Measurements from ENCODE around the gene PREX1. TPM values are rescaled to one million over a fixed set of nuclear protein-coding genes. Genes with fewer than 3 reads are reported as not detected.
"Not testable (repeated sequence)": the region's sequence is repeated elsewhere in the genome, so short reads cannot be mapped to it uniquely, and the experiment has no call there.

PREX1 gene
- total and polyA plus RNA-seq, 9 donors, result 3.8 to 13.6 (median 6.7) TPM

DNA sequence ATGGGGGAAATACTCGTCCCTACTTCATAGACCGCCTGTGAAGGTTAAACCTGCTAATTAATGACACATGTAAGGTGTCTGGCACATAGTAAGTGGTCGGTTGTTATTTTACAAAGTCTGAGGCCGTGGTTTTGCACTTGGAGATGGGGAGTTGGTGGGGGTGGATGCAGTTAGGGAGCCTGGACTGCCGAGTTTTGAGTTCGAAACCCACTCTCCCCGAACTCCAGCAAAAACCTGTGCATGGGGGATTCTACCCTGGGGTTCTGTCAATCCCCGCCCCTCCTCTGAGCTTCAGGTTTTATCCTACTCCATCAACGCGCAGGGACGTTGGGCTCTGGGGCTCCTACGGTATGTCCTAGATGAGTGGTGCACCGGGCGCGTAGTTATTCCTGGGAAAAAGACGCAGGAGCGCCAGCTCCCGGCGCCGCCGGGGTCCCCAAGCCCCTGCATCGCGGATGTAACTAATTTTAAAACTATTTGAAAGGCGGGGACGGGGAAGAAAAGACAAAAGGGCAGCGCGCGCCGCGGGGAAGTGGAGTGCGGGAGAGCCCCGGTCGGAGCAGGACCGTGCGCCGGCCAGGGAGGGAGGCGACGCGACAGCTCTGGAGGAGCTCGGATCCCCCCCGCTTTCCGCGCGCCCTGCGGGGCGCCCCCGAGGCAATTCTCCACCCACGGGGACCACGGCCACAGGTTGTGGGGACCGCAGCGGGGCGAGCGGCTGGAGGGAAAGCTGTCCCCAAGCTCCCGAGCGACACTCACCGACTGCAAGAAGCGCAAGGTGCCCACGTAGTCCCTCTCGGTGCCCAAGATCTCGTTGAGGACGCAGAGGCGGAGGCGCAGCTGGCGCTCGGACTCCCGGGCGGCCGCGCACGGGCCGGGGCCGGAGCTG is 672 bp downstream of the PREX1 start:
- intact Hi-C loops (cut with DNase I), result no loop called here
- H3K9me3 ChIP-seq, result no peaks in the 10 kb centered on the region
- H3K36me3 ChIP-seq, result no peaks in the 10 kb centered on the region
- no peak overlapping the region for H3K27ac ChIP-seq
- peak overlapping the region; percentile 32 for H3K4me3 ChIP-seq
- no peaks in the 10 kb centered on the region for H3K27me3 ChIP-seq
- TF ChIP-seq POLR2A (IDR thresholded peaks at IDR 0.05) (no peak), EP300 (IDR thresholded peaks at IDR 0.05) (no peak)
- TF ChIP-seq, protein P1, sequence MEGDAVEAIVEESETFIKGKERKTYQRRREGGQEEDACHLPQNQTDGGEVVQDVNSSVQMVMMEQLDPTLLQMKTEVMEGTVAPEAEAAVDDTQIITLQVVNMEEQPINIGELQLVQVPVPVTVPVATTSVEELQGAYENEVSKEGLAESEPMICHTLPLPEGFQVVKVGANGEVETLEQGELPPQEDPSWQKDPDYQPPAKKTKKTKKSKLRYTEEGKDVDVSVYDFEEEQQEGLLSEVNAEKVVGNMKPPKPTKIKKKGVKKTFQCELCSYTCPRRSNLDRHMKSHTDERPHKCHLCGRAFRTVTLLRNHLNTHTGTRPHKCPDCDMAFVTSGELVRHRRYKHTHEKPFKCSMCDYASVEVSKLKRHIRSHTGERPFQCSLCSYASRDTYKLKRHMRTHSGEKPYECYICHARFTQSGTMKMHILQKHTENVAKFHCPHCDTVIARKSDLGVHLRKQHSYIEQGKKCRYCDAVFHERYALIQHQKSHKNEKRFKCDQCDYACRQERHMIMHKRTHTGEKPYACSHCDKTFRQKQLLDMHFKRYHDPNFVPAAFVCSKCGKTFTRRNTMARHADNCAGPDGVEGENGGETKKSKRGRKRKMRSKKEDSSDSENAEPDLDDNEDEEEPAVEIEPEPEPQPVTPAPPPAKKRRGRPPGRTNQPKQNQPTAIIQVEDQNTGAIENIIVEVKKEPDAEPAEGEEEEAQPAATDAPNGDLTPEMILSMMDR (IDR thresholded peaks at IDR 0.05), result no peak
- WGBS, 3 donors, result 6 to 8% (median 8%) methylated on average over 51 to 72 of the region's 72 CpGs
- H3K4me1 ChIP-seq (ENCODE audit: insufficient read depth), result peaks cover 3% of the 10 kb centered on the region
- DNase-seq, result peak in 1 of 5 donors; percentile 27

DNA sequence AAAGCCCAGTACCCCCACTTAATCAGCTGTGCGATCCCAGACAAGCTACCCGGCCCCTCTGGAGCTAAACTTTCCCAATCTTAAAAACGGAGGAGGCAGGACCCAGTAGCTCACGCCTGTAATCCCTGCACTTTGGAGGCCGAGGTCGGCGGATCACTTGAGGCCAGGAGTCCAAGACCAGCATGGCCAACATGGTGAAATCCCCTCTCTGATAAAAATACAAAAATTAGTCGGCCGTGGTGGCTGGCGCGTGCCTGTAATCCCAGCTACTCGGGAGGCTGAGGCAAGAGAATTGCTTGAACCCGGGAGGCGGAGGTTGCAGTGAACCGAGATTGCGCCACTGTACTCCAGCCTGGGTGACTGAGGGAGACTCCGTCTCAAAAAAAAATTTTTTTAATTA is 1.3 kb downstream of the PREX1 start:
- intact Hi-C loops (cut with DNase I); H3K27ac ChIP-seq; H3K27me3 ChIP-seq; H3K9me3 ChIP-seq; H3K4me1 ChIP-seq (ENCODE audit: insufficient read depth); H3K36me3 ChIP-seq; DNase-seq: not testable (repeated sequence)
- WGBS, 3 donors, result 65 to 75% (median 67%) methylated on average over 17 of the region's 17 CpGs
- H3K4me3 ChIP-seq, result peak overlapping the region; percentile 32

DNA sequence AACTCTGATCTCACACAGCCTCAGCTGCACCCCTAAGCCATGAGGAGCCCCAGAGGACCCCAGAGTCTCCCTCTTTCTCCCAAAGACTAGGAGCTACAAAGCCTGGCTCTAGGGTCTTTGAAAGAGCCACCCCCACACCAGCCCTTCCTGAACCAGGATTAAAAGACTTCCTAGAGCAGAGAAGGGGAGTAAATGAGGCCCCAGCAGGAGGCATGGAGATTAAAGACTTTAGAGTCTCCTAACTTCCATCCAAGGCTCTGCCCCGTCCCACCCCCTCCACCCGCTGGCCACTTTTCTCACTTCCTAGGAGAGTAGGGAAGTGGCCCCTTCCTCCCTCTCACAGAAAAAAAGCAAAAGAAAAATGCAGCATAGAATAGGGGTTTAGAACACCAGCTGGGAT is 1.7 kb downstream of the PREX1 start:
- no peaks in the 10 kb centered on the region for H3K9me3 ChIP-seq
- WGBS, 3 donors, result 57 to 77% (median 65%) methylated on average over 2 of the region's 2 CpGs
- intact Hi-C loops (cut with DNase I), result no loop called here
- no peak overlapping the region for H3K27ac ChIP-seq
- peaks cover 3% of the 10 kb centered on the region for H3K4me1 ChIP-seq (ENCODE audit: insufficient read depth)
- no peak for TF ChIP-seq EP300 (IDR thresholded peaks at IDR 0.05)
- DNase-seq, result no peak
- H3K36me3 ChIP-seq, result no peaks in the 10 kb centered on the region
- H3K4me3 ChIP-seq, result no peak overlapping the region
- H3K27me3 ChIP-seq, result no peaks in the 10 kb centered on the region

DNA sequence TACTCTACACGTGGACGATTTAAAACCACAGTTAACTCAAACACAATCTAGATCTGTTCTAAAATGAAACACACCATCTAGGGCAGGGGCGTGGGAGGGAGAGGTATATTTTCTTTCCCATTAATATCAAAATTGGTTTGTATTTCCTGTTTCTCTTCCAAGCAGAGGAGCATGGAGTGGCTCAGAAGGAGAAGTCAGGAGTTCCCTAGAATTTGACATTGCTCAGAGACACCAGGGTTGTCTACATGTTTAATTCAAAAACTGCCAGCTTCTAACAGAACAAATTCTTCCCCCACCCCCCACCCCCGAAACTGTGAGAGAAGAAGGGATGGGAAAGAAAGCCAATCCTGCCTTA is 2.3 kb downstream of the PREX1 start:
- 52 to 61% (median 52%) methylated on average over 4 of the region's 4 CpGs for WGBS, 3 donors
- intact Hi-C loops (cut with DNase I), result no loop called here
- DNase-seq, result no peak
- no peaks in the 10 kb centered on the region for H3K9me3 ChIP-seq
- H3K27ac ChIP-seq, result no peak overlapping the region
- no peaks in the 10 kb centered on the region for H3K27me3 ChIP-seq
- no peaks in the 10 kb centered on the region for H3K36me3 ChIP-seq
- no peak overlapping the region for H3K4me3 ChIP-seq
- H3K4me1 ChIP-seq (ENCODE audit: insufficient read depth), result peaks cover 3% of the 10 kb centered on the region
- TF ChIP-seq POLR2A (IDR thresholded peaks at IDR 0.05) (no peak), EP300 (IDR thresholded peaks at IDR 0.05) (no peak)
- TF ChIP-seq, protein P1 (IDR thresholded peaks at IDR 0.05), result no peak

DNA sequence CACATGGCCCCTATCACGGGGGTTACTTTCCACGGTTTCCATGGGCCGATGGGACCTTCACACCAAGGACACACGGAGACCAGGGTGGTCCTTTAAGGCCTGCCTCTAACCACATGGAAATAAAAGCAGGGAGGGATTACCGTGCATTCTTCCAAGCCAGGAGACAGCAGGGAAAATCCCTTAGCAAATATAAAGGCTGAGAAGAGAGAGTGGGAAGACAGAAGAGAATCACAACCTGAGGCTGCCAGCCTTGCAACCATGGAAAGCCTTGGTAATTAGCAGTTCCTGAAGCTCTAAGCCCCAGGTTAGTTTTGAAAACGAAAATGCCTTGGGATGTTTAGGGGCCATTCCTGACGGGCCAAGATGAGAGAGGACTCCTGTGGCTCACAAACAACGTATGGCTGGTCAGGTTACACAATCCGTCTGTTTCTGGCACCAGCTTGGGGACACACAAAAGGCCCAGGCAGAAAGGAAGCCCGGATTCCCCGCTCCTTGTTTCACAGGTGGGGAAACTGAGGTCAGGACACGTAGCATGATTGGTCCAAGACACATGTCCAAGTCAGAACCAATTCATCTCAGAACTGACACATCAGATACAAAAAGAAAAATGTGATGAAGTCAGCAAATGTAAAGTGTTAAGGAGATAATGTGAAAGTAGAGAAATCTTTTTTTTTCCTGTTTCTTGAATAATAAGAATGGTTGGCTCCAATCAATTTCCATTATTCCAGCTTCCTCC is 2.8 kb downstream of the PREX1 start:
- 35 to 45% (median 41%) methylated on average over 12 of the region's 12 CpGs for WGBS, 3 donors
- intact Hi-C loops (cut with DNase I), result no loop called here

More for the DNA sequence above, 2.8 kb downstream of the PREX1 start:
- no peaks in the 10 kb centered on the region for H3K9me3 ChIP-seq
- H3K36me3 ChIP-seq, result no peaks in the 10 kb centered on the region
- H3K27me3 ChIP-seq, result no peaks in the 10 kb centered on the region
- H3K27ac ChIP-seq, result no peak overlapping the region
- TF ChIP-seq POLR2A (IDR thresholded peaks at IDR 0.05) (no peak), EP300 (IDR thresholded peaks at IDR 0.05) (no peak)
- TF ChIP-seq, protein P1 (IDR thresholded peaks at IDR 0.05), result no peak
- H3K4me3 ChIP-seq, result no peak overlapping the region
- H3K4me1 ChIP-seq (ENCODE audit: insufficient read depth), result peaks cover 3% of the 10 kb centered on the region
- DNase-seq, result no peak

Measured in ovary (tissue), 9 donors.